Loucy (cell line): Measurements from ENCODE around the gene DGKI.

Experiments used
- H2AFZ ChIP-seq: fragments of 200-600 bp; sonication (generic); 2 replicates; pipeline ENCODE4 v1.6.0; 2016; ENCODE audit warnings: antibody characterized with exemption, mild to moderate bottlenecking, low read length, moderate library complexity
- H3F3A ChIP-seq: fragments of 200-600 bp; 2 replicates; pipeline ENCODE4 v1.6.0; 2016; ENCODE audit warnings: antibody characterized with exemption, low read depth, mild to moderate bottlenecking
- H3K27me3 ChIP-seq: fragments of 200-600 bp; sonication (generic); 2 replicates; pipeline ENCODE4 v1.6.1; 2014; ENCODE audit warnings: low read length, mild to moderate bottlenecking; ENCODE audit not compliant: insufficient read depth, poor library complexity, severe bottlenecking
- H3K36me3 ChIP-seq: fragments of 200-600 bp; sonication (generic); 2 replicates; pipeline ENCODE4 v1.6.1; 2016; ENCODE audit warnings: low read length; ENCODE audit not compliant: insufficient read depth
- H3K4me1 ChIP-seq: fragments of 200-600 bp; sonication (generic); 2 replicates; pipeline ENCODE4 v1.5.1; 2014; ENCODE audit warnings: low read length, mild to moderate bottlenecking; ENCODE audit not compliant: insufficient read depth, poor library complexity, severe bottlenecking
- H3K4me2 ChIP-seq: fragments of 200-600 bp; sonication (generic); 2 replicates; pipeline ENCODE4 v1.6.0; 2014; ENCODE audit warnings: antibody characterized with exemption, low read length, low read depth, mild to moderate bottlenecking; ENCODE audit not compliant: poor library complexity, severe bottlenecking
- H3K4me3 ChIP-seq: fragments of 200-600 bp; sonication (generic); 2 replicates; pipeline ENCODE4 v1.5.1; 2014; ENCODE audit warnings: low read length, mild to moderate bottlenecking, mixed read lengths; ENCODE audit not compliant: poor library complexity, severe bottlenecking
- H3K79me2 ChIP-seq: fragments of 200-600 bp; sonication (generic); 2 replicates; pipeline ENCODE4 v1.6.1; 2014; ENCODE audit warnings: low read length; ENCODE audit not compliant: insufficient read depth
- H3K9ac ChIP-seq: fragments of 200-600 bp; sonication (generic); 2 replicates; pipeline ENCODE4 v1.6.0; 2014; ENCODE audit warnings: mild to moderate bottlenecking, low read depth, low read length, moderate library complexity; ENCODE audit not compliant: poor library complexity, severe bottlenecking
- H3K9me2 ChIP-seq: fragments of 200-600 bp; sonication (generic); replicated peaks from 2 replicates; pipeline ENCODE4 v1.6.1; 2016; ENCODE audit warnings: low read depth, low read length, mixed read lengths
- H3K9me3 ChIP-seq: fragments of 200-600 bp; sonication (generic); 2 replicates; pipeline ENCODE4 v1.6.1; 2014; ENCODE audit warnings: mild to moderate bottlenecking, antibody characterized with exemption, low read length, low read depth; ENCODE audit not compliant: insufficient read depth
- H4K20me1 ChIP-seq: fragments of 200-600 bp; sonication (generic); 2 replicates; pipeline ENCODE4 v1.6.0; 2014; ENCODE audit warnings: antibody characterized with exemption, low read length, mild to moderate bottlenecking; ENCODE audit not compliant: insufficient read depth, poor library complexity, severe bottlenecking
- EZH2phosphoT487 ChIP-seq: fragments of 200-600 bp; IDR thresholded peaks from 2 replicates; pipeline ENCODE4 v1.6.1; 2018; ENCODE audit warnings: antibody characterized with exemption, mild to moderate bottlenecking, moderate library complexity, borderline replicate concordance
- TF ChIP-seq, protein P1 (sequence below): fragments of 200-600 bp; sonication (generic); conservative IDR thresholded peaks from 2 replicates; pipeline ENCODE4 v1.5.1; 2014; ENCODE audit warnings: mild to moderate bottlenecking, antibody characterized with exemption, low read length

Gene DGKI

DNA sequence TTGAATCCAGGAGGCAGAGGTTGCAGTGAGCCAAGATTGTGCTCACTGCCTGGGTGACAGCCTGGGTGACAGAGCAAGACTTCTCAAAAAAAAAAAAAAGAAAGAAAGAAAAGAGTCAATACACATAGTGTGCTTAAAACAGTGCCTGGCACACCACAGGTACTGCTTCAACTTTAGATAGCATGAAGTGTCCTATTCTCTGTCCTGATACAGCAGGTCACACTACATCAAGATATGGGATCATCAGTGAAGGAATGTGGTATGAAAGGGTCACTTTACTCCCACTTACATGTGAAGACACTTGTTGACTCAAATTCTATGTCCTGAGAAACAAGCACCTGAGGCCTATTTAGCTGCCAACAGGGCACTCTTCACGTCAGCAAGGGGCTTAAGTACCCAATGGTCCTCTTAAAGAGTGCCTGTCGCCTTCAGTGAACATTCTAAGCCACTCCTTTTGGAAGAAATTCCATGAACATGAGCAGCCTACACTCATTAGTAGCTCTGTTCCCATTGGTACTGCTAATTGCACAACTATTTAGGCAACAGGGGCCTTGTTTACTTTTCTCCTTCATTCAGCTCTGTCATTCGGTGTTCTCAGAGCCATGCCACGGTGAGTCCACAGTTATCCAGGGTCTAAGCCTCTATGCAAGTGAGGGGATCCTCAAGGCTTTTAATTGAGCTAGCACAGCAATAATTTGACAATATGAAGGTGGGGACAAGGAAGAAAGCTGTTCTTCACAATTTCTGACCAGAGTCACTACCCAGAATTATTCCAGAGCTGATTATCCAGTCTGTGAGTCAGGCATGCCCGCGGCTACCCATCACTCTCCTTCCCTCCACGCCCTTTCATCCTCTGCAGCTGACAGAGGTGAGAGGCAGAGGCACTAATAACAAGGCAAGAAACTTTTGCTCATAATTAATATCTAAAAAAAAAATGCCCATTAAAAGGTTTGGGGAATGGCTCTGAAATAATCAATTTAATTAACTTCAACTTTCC lies 446.6 kb downstream of the DGKI start:
- TF ChIP-seq, protein P1, sequence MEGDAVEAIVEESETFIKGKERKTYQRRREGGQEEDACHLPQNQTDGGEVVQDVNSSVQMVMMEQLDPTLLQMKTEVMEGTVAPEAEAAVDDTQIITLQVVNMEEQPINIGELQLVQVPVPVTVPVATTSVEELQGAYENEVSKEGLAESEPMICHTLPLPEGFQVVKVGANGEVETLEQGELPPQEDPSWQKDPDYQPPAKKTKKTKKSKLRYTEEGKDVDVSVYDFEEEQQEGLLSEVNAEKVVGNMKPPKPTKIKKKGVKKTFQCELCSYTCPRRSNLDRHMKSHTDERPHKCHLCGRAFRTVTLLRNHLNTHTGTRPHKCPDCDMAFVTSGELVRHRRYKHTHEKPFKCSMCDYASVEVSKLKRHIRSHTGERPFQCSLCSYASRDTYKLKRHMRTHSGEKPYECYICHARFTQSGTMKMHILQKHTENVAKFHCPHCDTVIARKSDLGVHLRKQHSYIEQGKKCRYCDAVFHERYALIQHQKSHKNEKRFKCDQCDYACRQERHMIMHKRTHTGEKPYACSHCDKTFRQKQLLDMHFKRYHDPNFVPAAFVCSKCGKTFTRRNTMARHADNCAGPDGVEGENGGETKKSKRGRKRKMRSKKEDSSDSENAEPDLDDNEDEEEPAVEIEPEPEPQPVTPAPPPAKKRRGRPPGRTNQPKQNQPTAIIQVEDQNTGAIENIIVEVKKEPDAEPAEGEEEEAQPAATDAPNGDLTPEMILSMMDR, result no peak
- TF ChIP-seq EZH2phosphoT487, result no peak
- no peak overlapping the region for H3K4me3 ChIP-seq
- no peaks in the 10 kb centered on the region for H3K9me2 ChIP-seq
- no peak overlapping the region for H3K9ac ChIP-seq
- H3K4me1 ChIP-seq, result no peaks in the 10 kb centered on the region
- H3K4me2 ChIP-seq, result no peak overlapping the region
- no peaks in the 10 kb centered on the region for H3F3A ChIP-seq
- no peaks in the 10 kb centered on the region for H3K9me3 ChIP-seq
- H3K36me3 ChIP-seq, result no peaks in the 10 kb centered on the region
- no peak overlapping the region for H2AFZ ChIP-seq
- no peaks in the 10 kb centered on the region for H3K79me2 ChIP-seq
- no peaks in the 10 kb centered on the region for H3K27me3 ChIP-seq
- no peaks in the 10 kb centered on the region for H4K20me1 ChIP-seq

DNA sequence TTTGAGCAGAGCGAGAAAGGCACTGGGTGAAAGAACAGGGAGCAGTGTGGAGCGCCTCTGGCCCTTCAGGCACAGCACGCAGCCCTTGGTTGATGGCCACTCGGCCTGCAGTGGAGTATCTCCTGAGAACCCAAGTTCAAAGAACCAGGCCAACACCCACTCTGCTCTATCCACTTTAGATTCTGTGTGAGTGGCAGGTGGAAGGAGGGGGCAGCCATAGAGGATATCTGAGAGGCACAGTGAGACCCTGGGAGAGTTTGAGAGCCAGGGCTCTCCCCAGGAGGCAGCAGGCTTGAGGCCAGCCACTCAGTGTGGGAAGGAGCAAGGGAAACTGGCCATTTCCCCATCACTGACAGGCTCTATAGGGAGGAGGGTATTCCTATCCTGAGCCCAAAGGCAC lies 450.7 kb downstream of the DGKI start:
- Histone ChIP-seq H3K4me2 (no peak overlapping the region), H3K27me3 (no peaks in the 10 kb centered on the region), H3K4me3 (no peak overlapping the region), H3F3A (no peaks in the 10 kb centered on the region), H4K20me1 (no peaks in the 10 kb centered on the region), H3K4me1 (no peaks in the 10 kb centered on the region), H3K9me3 (no peaks in the 10 kb centered on the region), H2AFZ (no peak overlapping the region), H3K9me2 (no peaks in the 10 kb centered on the region), H3K79me2 (no peaks in the 10 kb centered on the region), H3K36me3 (no peaks in the 10 kb centered on the region), H3K9ac (no peak overlapping the region)
- TF ChIP-seq, protein P1, result no peak
- TF ChIP-seq EZH2phosphoT487, result no peak

DNA sequence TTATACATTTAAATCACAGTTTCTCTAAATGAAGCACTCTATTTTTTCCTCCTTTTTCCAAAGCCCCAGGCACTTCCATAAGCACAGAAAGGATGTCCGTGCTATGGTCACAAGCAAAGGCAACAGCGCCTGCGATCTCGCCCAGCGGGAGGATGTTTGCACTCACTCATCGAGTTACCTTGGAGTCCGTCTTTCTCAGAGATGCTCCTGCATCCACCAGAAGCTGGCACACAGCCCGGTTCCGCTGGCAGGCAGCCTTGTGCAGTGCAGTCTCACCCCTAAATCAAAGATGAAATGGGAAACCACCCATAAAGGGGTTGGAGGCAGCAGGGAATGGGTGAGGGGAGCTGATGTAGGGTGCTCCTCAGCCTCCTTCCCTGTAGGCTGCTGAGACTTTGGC lies 451.4 kb downstream of the DGKI start:
- no peak overlapping the region for H3K9ac ChIP-seq
- no peaks in the 10 kb centered on the region for H3K27me3 ChIP-seq
- no peak overlapping the region for H3K4me2 ChIP-seq
- TF ChIP-seq EZH2phosphoT487, result no peak
- TF ChIP-seq, protein P1, result no peak
- H3K4me1 ChIP-seq, result no peaks in the 10 kb centered on the region
- H3K9me2 ChIP-seq, result no peaks in the 10 kb centered on the region
- no peaks in the 10 kb centered on the region for H4K20me1 ChIP-seq
- H3K4me3 ChIP-seq, result no peak overlapping the region
- H3F3A ChIP-seq, result no peaks in the 10 kb centered on the region
- no peaks in the 10 kb centered on the region for H3K9me3 ChIP-seq
- no peaks in the 10 kb centered on the region for H3K36me3 ChIP-seq
- no peak overlapping the region for H2AFZ ChIP-seq
- no peaks in the 10 kb centered on the region for H3K79me2 ChIP-seq
